ENCODE results near the gene GALNT14. TPM values are rescaled to one million over a fixed set of nuclear protein-coding genes. Genes with fewer than 3 reads are reported as not detected.

Gene GALNT14
- total and polyA plus RNA-seq, 2 of the 8 experiments (the other 6 are each of a cell fraction or from before 2014, with no cell fraction given) = 13.0 to 13.7 TPM

DNA sequence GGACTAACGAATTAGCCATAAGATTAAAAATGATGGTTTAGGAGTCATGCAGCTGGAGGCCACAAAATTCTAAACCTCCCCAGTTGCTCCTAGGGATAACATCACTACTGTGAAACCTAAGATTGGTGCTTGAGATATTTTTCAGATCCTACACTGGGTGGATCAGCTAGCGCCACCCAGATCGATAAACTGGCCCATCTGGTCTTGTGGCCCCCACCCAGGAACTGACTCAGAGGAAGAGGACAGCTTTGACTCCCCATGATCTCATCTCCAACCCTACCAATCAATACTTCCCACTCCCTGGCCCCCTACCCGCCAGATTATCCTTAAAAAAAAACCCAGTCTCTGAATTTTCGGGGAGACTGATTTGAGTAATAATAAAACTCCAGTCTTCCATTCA is 5.5 kb downstream of the GALNT14 start:
- no peak overlapping the region for H3K27ac ChIP-seq (ENCODE audit: low read depth, low read length)
- H3K4me2 ChIP-seq (ENCODE audit: insufficient read depth in 1 of 2, low read depth in 2 of 2, low read length in 2 of 2) = no peak overlapping the region
- no peaks in the 10 kb centered on the region for H3K79me1 ChIP-seq (ENCODE audit: low read depth, low read length)
- H3K23ac ChIP-seq (ENCODE audit: insufficient read length) = no peak overlapping the region
- H2AFZ ChIP-seq (ENCODE audit: low read length) = no peak overlapping the region
- DNase-seq (ENCODE audit: low read depth in 1 of 2, low spot score in 2 of 2) (no peak), FAIRE-seq (no peak)
- no peak overlapping the region for H2BK120ac ChIP-seq (replicated peaks; ENCODE audit: low read depth, low read length)
- H2BK12ac ChIP-seq (ENCODE audit: low read depth, low read length) = no peak overlapping the region
- no peak overlapping the region for H3K9ac ChIP-seq (replicated peaks in 1 of 4; ENCODE audit: extremely low read depth in 1 of 4, low read depth in 3 of 4, low read length in 3 of 4)
- no peaks in the 10 kb centered on the region for H3K79me2 ChIP-seq (ENCODE audit: control insufficient read depth in 1 of 2, insufficient read depth in 2 of 2, low read length in 2 of 2)
- TF ChIP-seq BCL11A (IDR thresholded peaks at IDR 0.05; ENCODE audit: low read depth in 2 of 2, low read length in 2 of 2) (no peak), NANOG (IDR thresholded peaks at IDR 0.05; ENCODE audit: insufficient read depth, low read depth, low read length, poor library complexity, severe bottlenecking) (no peak)
- H4K91ac ChIP-seq (replicated peaks; ENCODE audit: insufficient read length, low read length) = no peak overlapping the region
- no peaks in the 10 kb centered on the region for H3K9me3 ChIP-seq (ENCODE audit: insufficient read depth in 2 of 2, low read depth in 1 of 2, low read length in 1 of 2)
- peaks cover 2 to 5% of the 10 kb centered on the region in 2 experiments for H4K20me1 ChIP-seq (replicated peaks in 1 of 2; ENCODE audit: control insufficient read depth in 1 of 2, insufficient read depth in 2 of 2, low read length in 2 of 2)
- POLR2A ChIA-PET (ENCODE audit: partially characterized antibody) = no interaction called here
- no peak overlapping the region for H2BK5ac ChIP-seq (ENCODE audit: low read depth, low read length)
- CTCF ChIA-PET (ENCODE audit: partially characterized antibody) = interaction anchor here (1.6 kb wide), 1 partner anchor 271 kb away, joined by 4 read pairs; no protein-coding TSS in a partner anchor
- peaks cover 3 to 24% (median 20%) of the 10 kb centered on the region in 4 experiments for H3K27me3 ChIP-seq (replicated peaks in 1 of 4; ENCODE audit: control insufficient read depth in 3 of 4, extremely low read depth in 1 of 4, insufficient read depth in 3 of 4, low read length in 3 of 4)
- H2BK20ac ChIP-seq (ENCODE audit: low read length) = no peak overlapping the region
- H3K23me2 ChIP-seq (ENCODE audit: low read depth, low read length) = peaks cover 11% of the 10 kb centered on the region; the same call in 1 of the 2 replicates
- no peaks in the 10 kb centered on the region for H3K36me3 ChIP-seq (ENCODE audit: control insufficient read depth in 2 of 4, insufficient read depth in 4 of 4, low read length in 3 of 4)
- H4K5ac ChIP-seq (ENCODE audit: insufficient read length, low read depth, low read length) = no peak overlapping the region
- no peak overlapping the region for H3K4me3 ChIP-seq (ENCODE audit: extremely low read depth in 1 of 4, insufficient read depth in 2 of 4, low read depth in 3 of 4, low read length in 4 of 4)
- no peak overlapping the region for H2BK15ac ChIP-seq (ENCODE audit: low read length)
- H2AK5ac ChIP-seq (ENCODE audit: low read depth, low read length) = no peak overlapping the region
- WGBS, 2 experiments (ENCODE audit: extremely low coverage in 1 of 2, insufficient coverage in 1 of 2, insufficient read length in 1 of 2, insufficient replicate concordance in 2 of 2, low coverage in 1 of 2, low lambda C conversion rate in 2 of 2, missing lambda C conversion rate in 1 of 2) = 91% methylated on average over 5 of the region's 5 CpGs; no CpG with 5 or more reads in 1 of the 2 experiments
- no peak overlapping the region for H4K8ac ChIP-seq (ENCODE audit: extremely low read depth, insufficient read depth, low read length)
- no peak overlapping the region for H3K14ac ChIP-seq (ENCODE audit: insufficient read length)
- peaks cover 6 to 25% (median 14%) of the 10 kb centered on the region in 4 experiments; a peak in 6 of 7 replicates for H3K4me1 ChIP-seq (replicated peaks in 1 of 4; ENCODE audit: control insufficient read depth in 3 of 4, insufficient read depth in 4 of 4, low read length in 3 of 4)
- H3K56ac ChIP-seq (replicated peaks; ENCODE audit: insufficient read length, low read depth, low read length) = no peak overlapping the region
- H3K4ac ChIP-seq (replicated peaks; ENCODE audit: insufficient read length, low read depth, low read length) = no peak overlapping the region
- no peak overlapping the region for H3K18ac ChIP-seq (ENCODE audit: extremely low read depth, low read length)

All from H1 (cell line).